Heart left ventricle (tissue), 16 donors: ENCODE measurements around the gene PARN. TPM values are rescaled to one million over a fixed set of nuclear protein-coding genes. Genes with fewer than 3 reads are reported as not detected.

Source experiments
- ATAC-seq, 4 donors: fragments of 200-7000 bp; cut with Tn5 transposase; one replicate each; pipeline ENCODE4 v1.9.1; 2020 to 2022; ENCODE audit warnings: moderate library complexity in 4 of 4, mild to moderate bottlenecking in 3 of 4, moderate number of reproducible peaks in 1 of 4
- DNase-seq, 5 donors: peaks; one replicate each; pipeline ENCODE4 v3.0.0-alpha.2; 2020
- H3K27ac ChIP-seq, 12 donors: fragments of 200-600 bp; sonication (generic) in 4 of 12; one replicate each; pipeline versions ENCODE4 v1.5.0 to v1.8.0; 2016 to 2022; ENCODE audit warnings: mild to moderate bottlenecking in 2 of 12
- H3K27me3 ChIP-seq, 9 donors: fragments of 200-600 bp; sonication (generic) in 2 of 9; one replicate each; pipeline versions ENCODE4 v1.5.1 to v1.8.0; 2016 to 2022; ENCODE audit warnings: mild to moderate bottlenecking in 3 of 9
- H3K36me3 ChIP-seq, 9 donors: fragments of 200-600 bp; sonication (generic) in 2 of 9; one replicate each; pipeline versions ENCODE4 v1.5.0 to v1.8.0; 2018 to 2022; ENCODE audit warnings: mild to moderate bottlenecking in 2 of 9
- H3K4me1 ChIP-seq, 12 donors: fragments of 200-600 bp; sonication (generic) in 4 of 12; one replicate each; pipeline versions ENCODE4 v1.5.0 to v1.8.0; 2016 to 2022; ENCODE audit warnings: mild to moderate bottlenecking in 3 of 12
- H3K4me3 ChIP-seq, 12 donors: fragments of 200-600 bp; sonication (generic) in 4 of 12; one replicate each; pipeline versions ENCODE4 v1.5.0 to v1.8.0; 2017 to 2022; ENCODE audit warnings: mild to moderate bottlenecking in 9 of 12, moderate library complexity in 4 of 12
- H3K9me3 ChIP-seq, 12 donors: fragments of 200-600 bp; sonication (generic) in 4 of 12; one replicate each; pipeline versions ENCODE4 v1.5.0 to v1.8.0; 2016 to 2022; ENCODE audit warnings: mild to moderate bottlenecking in 1 of 12
- POLR2A ChIP-seq, 2 donors: fragments of 450-650 bp; IDR thresholded peaks; one replicate each; pipeline ENCODE4 v1.6.1; 2017; ENCODE audit warnings: antibody characterized with exemption in 2 of 2, mild to moderate bottlenecking in 2 of 2, moderate library complexity in 2 of 2
- WGBS, 4 donors: extraction: QIAGEN DNeasy Blood & Tissue Kit in 2 of 4; methylation state at CpG; one replicate each; pipeline versions ENCODE4 v1.1.5 to v1.1.7; 2013 to 2018; 5-methylcytosine and 5-hydroxymethylcytosine counted together
- intact Hi-C, 10 donors: fragments of 100-400 bp; cut with DNase I; formaldehyde crosslinking; loops; one replicate each; pipeline versions ENCODE4 v1.11.1 to v1.14.2; 2022
- polyA plus RNA-seq, 2 donors: library from polyadenylated mRNA; stranded (reverse); fragments of 200-250 nt; gene quantifications; one replicate each; pipeline ENCODE4 v1.2.3, GENCODE V29; 2013
- total RNA-seq, 9 donors: library from RNA; depleted of rRNA in 2 of 9; stranded (reverse); fragments of >200 nt in 2 of 9; fragmentation: NEBNext Ultra II Directional in 3 of 9; extraction: Animal tissue kit (Norgen Biotek cat#: 25700) in 3 of 9; gene quantifications; one replicate each; pipeline versions ENCODE4 v1.1.0 to v1.2.4, GENCODE V29; 2016 to 2023
- TF ChIP-seq, protein P1 (sequence below), 12 donors: fragments of 200-600 bp; sonication (generic) in 4 of 12; IDR thresholded peaks; one replicate each; pipeline versions ENCODE4 v1.5.0 to v1.8.0; 2018 to 2022; ENCODE audit warnings: antibody characterized with exemption in 12 of 12, mild to moderate bottlenecking in 5 of 12
- donor health status: ischemic (EF 13 %, LVEDD 7.1; RV severe dilation, severe dysfunction).
- donor health status: healthy with polysubstance abuse.
- donor health status: DM: no; HTN: yes; CAD: no.
- donor health status: DM: no; HTN: no; CAD: no.
- donor health status: ischemic (EF 25% LVEDD 6.9; RV normal size, moderate dysfunction).
- donor health status: ischemic (EF 25% LVEDD 5.7; RV mildly dilated, moderate dysfunction).
- donor health status: healthy.
- donor health status: DM: yes; HTN: yes; CAD: no.
- donor health status: ischemic (EF 35%, LVEDD 5.7; RV mildly dilated, moderate dysfunction).
- donor health status: nonischemic (EF 11% LVEDD 7.7; RV severe dilation, severe dysfunction).
- donor health status: DM: yes; HTN: yes; CAD: no.
- donor health status: PGD.
- donor health status: ischemic (EF 29% LVEDD 5.4; RV normal size, mild dysfunction).
- donor health status: nonischemic (EF 23%, LVEDD 6.1; RV moderate dilation, normal function).

PARN gene
- total and polyA plus RNA-seq, 11 donors: 7.7 to 25.9 (median 19.8) TPM

DNA sequence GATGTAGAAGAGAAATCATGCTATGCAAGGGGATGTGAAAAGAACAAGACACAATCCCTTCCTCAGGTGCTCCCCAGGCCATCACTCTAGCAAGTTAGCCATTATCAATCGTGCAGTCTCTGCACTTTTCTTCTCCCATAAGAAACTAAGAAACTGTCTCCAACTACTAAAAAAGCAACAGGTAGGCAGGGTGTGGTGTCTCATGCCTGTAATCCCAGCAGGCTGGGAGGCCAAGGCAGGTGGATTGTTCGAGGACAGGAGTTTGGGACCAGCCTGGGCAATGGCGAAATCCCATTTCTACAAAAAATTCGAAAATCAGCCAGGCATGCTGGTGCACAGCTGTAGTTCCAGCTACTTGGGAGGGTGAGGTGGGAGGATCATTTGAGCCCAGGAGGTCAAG is 13.8 kb downstream of the PARN start:
- 92 to 97% (median 95%) methylated on average over 4 of the region's 4 CpGs for WGBS, 4 donors
- Histone ChIP-seq H3K4me1 (no peaks in the 10 kb centered on the region), H3K27ac (no peak overlapping the region), H3K27me3 (no peaks in the 10 kb centered on the region), H3K4me3 (no peak overlapping the region), H3K36me3 (peaks cover 0 to 100% (median 92%) of the 10 kb centered on the region in 9 donors), H3K9me3 (no peaks in the 10 kb centered on the region)
- ATAC-seq: no peak
- no peak for TF ChIP-seq POLR2A (IDR thresholded peaks at IDR 0.05)
- TF ChIP-seq, protein P1, sequence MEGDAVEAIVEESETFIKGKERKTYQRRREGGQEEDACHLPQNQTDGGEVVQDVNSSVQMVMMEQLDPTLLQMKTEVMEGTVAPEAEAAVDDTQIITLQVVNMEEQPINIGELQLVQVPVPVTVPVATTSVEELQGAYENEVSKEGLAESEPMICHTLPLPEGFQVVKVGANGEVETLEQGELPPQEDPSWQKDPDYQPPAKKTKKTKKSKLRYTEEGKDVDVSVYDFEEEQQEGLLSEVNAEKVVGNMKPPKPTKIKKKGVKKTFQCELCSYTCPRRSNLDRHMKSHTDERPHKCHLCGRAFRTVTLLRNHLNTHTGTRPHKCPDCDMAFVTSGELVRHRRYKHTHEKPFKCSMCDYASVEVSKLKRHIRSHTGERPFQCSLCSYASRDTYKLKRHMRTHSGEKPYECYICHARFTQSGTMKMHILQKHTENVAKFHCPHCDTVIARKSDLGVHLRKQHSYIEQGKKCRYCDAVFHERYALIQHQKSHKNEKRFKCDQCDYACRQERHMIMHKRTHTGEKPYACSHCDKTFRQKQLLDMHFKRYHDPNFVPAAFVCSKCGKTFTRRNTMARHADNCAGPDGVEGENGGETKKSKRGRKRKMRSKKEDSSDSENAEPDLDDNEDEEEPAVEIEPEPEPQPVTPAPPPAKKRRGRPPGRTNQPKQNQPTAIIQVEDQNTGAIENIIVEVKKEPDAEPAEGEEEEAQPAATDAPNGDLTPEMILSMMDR (IDR thresholded peaks at IDR 0.05): no peak
- intact Hi-C loops: no loop called here
- no peak for DNase-seq

DNA sequence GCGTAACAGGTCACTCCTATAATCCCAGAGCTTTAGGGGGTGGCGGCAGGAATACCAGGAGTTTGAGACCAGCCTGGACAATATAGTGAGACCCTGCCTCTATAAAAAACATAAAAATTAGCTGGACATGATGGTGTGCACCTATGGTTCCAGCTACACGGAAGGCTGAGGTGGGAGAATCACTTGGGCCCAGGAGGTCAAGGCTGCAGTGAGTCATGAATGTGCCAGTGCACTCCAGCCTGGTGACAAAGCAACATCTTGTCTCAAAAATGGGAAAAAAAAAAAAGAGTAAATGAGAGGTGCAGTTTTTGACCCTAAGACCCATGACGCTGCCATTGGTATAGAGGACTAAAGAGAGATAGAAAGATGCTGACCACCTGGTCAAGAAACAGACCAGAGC is 16.1 kb downstream of the PARN start:
- H3K36me3 ChIP-seq: peaks cover 0 to 100% (median 93%) of the 10 kb centered on the region in 9 donors
- WGBS, 4 donors: 94 to 97% (median 96%) methylated on average over 4 of the region's 4 CpGs
- TF ChIP-seq, protein P1 (IDR thresholded peaks at IDR 0.05): no peak
- no peak for TF ChIP-seq POLR2A (IDR thresholded peaks at IDR 0.05)

DNA sequence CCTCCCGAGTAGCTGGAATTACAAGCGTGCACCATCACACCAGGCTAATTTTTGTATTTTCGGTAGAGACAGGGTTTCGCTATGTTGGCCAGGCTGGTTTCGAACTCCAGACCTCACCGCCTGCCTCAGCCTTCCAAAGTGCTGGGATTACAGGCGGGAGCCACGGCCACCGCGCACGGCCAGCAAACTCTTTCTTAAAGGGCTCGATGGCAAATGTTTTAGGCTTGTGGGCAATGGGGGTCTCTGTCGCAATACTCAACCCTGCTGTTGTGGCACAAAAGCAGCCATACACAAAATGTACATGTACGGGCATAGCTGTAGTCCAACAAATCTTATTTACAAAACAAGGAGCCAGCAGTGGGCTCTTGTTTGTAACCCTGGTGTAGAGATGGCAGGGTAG is 18.4 kb downstream of the PARN start:
- no peaks in the 10 kb centered on the region for H3K27me3 ChIP-seq
- peaks cover 3 to 100% (median 96%) of the 10 kb centered on the region in 9 donors for H3K36me3 ChIP-seq
- 97 to 98% (median 97%) methylated on average over 14 of the region's 14 CpGs for WGBS, 4 donors
- no peak for DNase-seq
- H3K4me1 ChIP-seq: no peaks in the 10 kb centered on the region
- ATAC-seq: no peak
- no peaks in the 10 kb centered on the region for H3K9me3 ChIP-seq
- intact Hi-C loops: no loop called here
- H3K4me3 ChIP-seq: no peak overlapping the region
- no peak overlapping the region for H3K27ac ChIP-seq
- TF ChIP-seq, protein P1 (IDR thresholded peaks at IDR 0.05): no peak
- no peak for TF ChIP-seq POLR2A (IDR thresholded peaks at IDR 0.05)

More for the DNA sequence above, 16.1 kb downstream of the PARN start:
- H3K9me3 ChIP-seq: no peaks in the 10 kb centered on the region
- H3K27me3 ChIP-seq: no peaks in the 10 kb centered on the region
- H3K4me1 ChIP-seq: no peaks in the 10 kb centered on the region
- no peak overlapping the region for H3K4me3 ChIP-seq
- intact Hi-C loops: no loop called here
- DNase-seq: no peak
- no peak overlapping the region for H3K27ac ChIP-seq
- ATAC-seq: no peak

DNA sequence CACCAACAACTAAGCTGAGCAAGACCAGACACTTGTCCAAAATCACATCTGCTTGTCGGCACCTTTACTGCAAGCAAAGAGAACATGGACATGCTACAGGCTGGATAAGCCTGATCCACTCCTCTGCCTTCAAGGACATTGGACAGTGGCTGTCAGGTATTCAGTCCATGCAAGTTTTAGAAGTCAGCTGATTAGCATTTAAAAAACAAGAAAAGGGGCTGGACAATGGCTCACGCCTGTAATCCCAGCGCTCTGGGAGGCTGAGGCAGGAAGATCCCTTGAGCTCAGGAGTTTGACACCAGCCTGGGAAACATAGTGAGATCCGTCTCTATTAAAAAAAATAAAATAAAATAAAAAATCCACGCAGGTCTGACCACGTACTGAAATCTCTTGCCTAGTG is 20.3 kb downstream of the PARN start:
- intact Hi-C loops: loop anchor here in 1 of 10 donors (10.0 kb wide), 1 partner anchor 355 kb away; no protein-coding TSS in a partner anchor
- H3K27me3 ChIP-seq: no peaks in the 10 kb centered on the region
- DNase-seq: no peak
- peaks cover 3 to 100% (median 96%) of the 10 kb centered on the region in 9 donors for H3K36me3 ChIP-seq
- H3K4me1 ChIP-seq: no peaks in the 10 kb centered on the region
- no peak overlapping the region for H3K27ac ChIP-seq
- H3K9me3 ChIP-seq: no peaks in the 10 kb centered on the region
- no peak for TF ChIP-seq POLR2A (IDR thresholded peaks at IDR 0.05)
- TF ChIP-seq, protein P1 (IDR thresholded peaks at IDR 0.05): no peak
- WGBS, 4 donors: 90 to 96% (median 94%) methylated on average over 6 of the region's 6 CpGs
- no peak overlapping the region for H3K4me3 ChIP-seq
- ATAC-seq: no peak
